ENCODE data around the gene TNFAIP8L3.
"Not testable (repeated sequence)": the region's sequence is repeated elsewhere in the genome, so short reads cannot be mapped to it uniquely, and the experiment has no call there.

TNFAIP8L3 gene

DNA sequence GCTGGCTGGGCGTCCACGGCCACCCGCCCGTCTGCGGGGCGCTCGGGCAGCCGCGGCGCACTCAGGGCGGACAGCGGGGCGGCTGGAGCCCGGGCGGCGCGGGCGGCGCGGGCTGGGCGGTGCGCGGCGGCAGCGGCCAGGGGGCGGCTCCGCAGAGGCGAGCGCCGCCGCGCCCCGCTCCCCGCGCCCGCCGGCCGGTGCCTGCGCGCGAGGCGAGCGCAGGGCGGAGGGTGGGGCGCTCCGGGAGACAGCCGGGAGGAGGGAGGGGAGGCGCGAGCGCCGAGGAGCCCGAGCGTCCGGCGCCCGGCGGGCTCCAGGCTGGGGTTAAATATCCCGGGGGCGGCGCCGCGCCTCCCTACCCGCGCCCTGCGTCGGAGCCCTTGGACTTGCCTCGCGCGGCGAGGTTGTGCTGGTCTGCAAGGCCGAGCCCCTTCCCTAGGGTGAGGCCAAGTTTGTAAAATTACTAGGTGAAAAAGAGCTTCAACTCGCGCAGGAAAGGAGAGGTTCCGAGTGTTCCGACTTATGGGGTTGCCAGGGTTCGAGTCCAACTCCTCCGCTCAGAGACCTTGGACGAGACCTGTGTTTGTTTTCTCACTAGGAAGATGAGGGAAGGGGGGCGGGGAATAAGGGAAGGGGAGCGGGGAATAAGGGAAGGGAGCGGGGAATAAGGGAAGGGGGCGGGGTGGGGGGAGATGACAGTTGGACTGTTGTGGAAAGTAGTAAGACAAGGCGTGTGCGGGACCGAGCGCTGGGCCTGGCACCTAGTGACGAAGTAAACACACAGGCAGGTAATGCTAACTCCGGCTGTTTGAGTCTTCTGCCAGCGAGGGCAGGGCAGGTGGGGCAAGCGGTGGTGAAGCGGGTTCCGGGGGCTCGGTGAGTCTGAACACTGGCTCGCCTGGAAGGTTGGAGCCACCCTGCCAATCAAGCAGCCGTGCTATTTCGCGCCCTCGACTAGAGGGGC lies at the start of gene TNFAIP8L3:
Gene TNFAIP8L3 (minus strand): TSS at position 301 of the 964 bp plus-strand sequence. CDS start 311 bp downstream, outside the sequence.
- DNase-seq: no peak

DNA sequence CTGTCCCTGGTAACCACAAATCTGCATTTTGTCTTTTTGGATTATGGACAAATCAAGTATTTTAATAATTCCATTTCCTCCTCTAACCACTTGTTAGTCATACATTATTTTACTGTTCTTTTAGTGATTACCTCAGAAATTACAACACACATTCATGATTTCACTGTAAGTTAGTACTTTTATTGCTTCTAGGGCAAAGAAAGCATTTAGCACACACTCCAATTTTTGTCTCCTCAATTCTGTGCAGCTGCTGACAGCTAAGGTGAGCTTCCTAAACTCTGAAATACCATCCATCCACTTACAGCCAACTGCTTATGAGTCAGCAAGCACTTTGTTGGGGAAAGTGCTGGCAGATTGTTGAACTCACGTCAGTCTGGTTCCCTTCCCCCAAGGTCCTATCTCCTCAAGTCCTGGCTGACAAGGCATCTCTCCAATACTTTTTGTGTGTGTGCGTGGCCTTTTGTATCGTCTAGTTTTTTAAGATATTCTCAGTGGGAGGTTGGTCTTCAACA lies 49.4 kb upstream of the TNFAIP8L3 start:
- DNase-seq: no peak

GRCh38 chr15:51140347-51140746 lies 45.6 kb upstream of the TNFAIP8L3 start:
- not testable (repeated sequence) for DNase-seq

GRCh38 chr15:51139091-51139490 lies 44.4 kb upstream of the TNFAIP8L3 start:
- DNase-seq: no peak

DNA sequence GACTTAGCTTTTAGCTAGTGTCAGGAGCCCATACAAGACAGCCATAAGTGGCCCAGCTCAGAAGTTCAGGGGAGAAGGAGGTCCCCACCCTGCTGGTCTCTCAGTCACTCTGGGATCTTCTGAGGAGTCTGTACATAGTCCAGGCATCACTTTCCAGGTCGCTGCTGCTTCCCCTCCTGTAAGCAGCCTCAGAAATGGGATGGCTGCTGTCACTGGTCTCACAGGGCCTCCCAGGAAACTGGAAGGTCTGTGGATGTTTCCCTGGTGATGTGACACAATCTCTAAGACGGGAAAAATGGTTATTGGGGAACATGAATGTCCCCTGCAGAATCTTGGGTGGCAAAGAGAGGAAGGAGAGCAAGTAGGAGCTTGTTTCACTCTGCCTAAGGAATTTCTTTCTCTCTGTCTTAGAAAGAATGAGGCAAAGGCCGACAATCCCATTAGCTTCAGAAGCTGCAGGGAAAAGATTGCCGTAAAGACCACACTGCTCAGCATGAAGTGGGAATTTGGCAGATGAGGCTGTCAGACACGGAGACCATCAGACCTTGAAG lies 43.2 kb upstream of the TNFAIP8L3 start:
- DNase-seq: no peak

DNA sequence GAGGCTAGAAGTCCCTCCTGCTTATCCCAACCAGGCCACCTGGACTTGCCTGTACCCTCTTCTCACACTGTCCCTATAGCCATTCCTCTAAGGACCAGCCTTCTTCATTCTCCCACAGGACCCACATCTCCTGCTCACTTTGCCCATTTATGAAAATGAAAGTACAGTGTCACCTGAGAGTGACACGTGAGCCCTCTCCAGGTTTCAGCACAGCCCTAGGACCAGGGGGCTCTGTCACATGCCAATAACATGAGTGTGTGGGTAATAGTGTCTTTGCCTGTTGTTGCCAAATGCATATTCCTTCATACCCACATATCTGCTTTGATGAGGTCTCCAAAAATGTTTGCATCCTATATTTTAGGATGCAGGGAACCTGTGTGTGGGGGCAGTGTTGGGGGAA lies 42.3 kb upstream of the TNFAIP8L3 start:
- no peak for DNase-seq

- DNase-seq: no peak
These were observed 40.6 kb upstream of the TNFAIP8L3 start for GRCh38 chr15:51135276-51135675.

DNA sequence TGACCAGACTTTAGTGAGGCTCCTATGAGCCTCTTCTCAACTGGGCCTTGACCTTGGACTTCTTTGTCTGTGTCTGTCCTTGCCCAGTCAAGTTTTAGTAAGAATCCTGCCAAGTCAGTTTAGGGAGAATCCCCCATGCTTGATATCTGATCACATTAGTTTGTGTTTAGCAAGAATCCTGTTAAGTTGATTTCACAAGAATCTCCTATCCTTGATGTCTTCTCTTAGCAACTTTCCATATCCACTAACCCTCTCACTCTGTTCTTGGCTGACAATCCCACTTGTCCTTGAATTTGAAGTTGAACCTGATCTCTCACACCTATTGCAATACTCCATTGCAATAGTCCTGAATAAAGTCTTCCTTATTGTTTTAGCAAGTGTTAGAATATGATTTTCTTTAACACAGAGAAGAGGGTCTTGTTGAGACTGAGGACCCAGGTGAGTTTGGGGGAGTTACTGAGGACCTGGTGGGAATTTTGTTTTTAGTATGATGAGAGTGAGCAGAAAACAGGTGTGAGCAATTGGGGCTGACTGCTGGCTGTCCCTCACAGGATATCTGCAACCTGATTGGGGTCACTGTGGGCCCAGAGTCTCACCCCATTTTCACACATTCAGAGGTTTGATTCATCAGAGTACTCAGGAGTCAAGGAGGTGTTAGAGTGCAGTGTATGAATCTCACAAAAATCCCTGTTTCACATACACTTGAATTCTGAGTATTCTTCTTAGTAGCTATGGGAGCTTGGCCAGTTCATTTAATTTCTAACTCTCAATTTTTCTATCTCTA lies 39.9 kb upstream of the TNFAIP8L3 start:
- no peak for DNase-seq

DNA sequence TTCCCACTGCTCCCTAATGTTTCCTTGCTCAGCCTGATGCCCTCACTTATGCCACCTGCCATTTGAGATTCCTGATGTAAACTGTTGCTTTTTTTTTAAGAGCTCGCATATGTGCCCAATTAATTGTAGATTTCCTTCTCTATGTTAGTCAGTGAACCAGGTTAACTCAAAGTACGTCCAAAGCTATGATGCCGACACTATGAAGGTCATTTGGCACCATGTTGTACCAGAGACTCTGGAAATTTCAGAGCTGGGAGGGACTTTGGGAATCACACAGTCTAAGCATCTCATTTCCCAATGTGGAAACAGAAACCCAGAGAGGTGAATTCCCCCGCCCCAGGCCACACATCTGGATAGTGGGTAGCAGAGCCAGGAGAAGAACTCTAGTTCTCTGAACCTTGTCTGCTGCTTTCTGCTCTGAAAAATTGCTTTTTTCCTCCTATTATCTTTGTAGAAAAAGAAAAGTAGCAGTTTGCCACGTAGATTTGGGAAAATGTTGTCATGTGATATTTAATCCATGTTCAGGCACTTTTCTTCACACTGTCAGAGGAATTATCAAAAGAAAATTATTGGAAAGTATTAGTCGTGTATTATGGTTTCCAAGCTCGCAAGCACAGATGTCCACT lies 38.5 kb upstream of the TNFAIP8L3 start:
- DNase-seq: no peak

DNA sequence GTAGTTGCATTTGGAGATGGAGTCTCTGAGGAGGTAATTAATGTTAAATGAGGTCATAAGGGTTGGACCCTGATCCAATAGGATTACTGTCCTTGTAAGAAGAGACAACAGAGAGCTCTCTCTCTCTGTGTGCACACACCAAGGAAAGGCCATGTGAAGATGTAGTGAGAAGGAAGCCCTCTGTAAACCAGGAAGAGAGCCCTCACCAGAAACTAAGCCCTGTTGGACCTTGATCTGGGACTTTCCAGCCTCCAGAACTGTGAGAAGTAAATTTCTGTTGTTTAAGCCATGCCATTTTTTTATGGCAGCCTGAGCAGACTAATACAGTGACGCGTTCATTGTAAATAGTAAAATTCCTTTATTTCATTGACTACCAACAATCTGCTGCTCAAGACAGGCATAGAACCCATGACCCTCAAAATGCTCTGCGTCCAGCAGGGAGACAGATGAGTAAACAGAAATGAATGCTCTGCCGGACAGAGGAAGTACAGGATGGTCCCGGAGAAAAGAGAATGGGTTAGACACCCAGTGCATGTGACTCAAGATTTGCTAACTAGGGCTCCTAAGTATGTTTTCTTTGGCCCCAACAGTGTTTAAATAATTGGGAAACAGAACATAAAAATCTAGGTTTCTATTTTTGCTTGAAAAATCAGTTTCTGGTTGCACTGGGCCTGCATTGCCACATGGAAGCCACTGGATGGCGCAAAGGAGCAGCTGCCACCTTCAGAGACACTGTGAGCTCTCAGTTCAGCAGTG lies 37.9 kb upstream of the TNFAIP8L3 start:
- no peak for DNase-seq

DNA sequence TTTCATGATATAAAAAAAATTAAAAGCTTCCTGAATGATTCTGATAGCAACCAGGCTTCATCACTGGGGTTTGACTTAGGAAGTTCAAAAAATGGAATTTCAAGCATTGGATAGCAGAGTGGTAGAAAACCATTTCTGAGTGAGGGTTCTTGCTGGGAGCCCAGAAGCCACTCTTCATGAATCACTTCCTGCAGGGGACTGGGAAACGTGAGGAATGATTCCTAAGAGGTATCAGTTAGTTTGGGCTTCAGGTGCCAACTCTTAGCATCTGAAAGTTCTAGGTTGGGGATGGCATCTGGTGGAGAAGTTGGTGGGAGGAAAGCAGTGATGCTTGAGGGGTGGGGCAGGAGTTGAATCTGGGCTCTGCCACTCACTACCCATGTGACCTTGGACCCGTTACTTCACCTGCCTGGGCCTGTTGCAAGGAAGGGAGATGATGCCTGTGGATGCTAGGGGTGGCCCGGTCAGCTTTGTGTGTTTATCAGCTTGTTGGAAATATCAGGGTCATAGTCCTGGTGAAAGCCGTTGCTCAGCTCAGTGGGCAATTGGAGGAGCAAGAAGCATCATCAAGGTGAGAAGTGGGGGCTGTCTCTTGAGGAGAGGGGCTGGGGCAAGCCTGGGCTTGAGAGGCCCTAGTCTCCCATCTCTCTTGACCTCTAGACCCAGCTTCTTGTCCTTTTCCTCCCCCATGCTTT lies 37.0 kb upstream of the TNFAIP8L3 start:
- DNase-seq: no peak

DNA sequence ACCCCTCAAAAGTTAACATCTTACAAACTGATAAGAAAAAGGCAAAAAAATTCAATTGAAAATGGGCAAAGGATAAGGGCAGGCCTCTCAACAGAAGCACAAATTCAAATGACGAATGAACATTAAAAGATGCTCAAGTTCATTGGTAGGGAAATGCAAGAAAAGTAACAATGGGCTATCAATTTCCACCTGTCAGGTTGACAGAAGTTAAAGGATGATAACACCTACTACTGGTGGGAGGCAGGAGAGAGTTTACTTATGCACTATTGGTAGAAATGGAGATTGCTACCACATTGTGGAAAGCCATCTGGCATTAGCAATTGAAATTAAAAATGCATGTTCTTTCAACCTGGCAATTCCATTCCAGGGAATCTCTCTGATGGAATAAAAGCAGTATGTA lies 35.6 kb upstream of the TNFAIP8L3 start:
- DNase-seq: no peak

GRCh38 chr15:51129535-51130188 lies 35.0 kb upstream of the TNFAIP8L3 start:
- no peak for DNase-seq

GRCh38 chr15:51128701-51129100 lies 34.0 kb upstream of the TNFAIP8L3 start:
- no peak for DNase-seq

DNA sequence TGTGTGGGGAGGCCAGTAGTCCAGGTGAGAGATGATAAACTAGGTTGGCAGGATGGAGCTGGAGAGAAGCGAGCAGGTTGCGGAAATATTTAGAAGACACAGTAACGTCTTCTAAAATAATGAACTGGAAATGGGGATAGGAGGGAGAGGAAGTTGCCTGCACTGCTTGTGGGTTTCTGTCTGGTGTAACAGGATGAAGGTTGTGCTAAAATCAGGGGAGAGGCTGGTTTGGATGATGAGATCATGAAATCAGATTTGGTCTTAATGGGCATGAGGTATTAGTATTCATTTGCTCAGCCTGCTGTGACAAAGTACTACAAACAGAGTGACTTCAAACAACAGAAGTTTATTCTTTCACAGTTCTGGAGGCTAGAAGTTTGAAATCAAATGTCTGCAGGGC lies 32.1 kb upstream of the TNFAIP8L3 start:
- no peak for DNase-seq

GRCh38 chr15:51123002-51123401 lies 28.3 kb upstream of the TNFAIP8L3 start:
- DNase-seq: not testable (repeated sequence)

- no peak for DNase-seq
These were observed 27.0 kb upstream of the TNFAIP8L3 start for GRCh38 chr15:51121631-51122225.

- DNase-seq: no peak
These were observed 26.4 kb upstream of the TNFAIP8L3 start for GRCh38 chr15:51121118-51121517.

DNA sequence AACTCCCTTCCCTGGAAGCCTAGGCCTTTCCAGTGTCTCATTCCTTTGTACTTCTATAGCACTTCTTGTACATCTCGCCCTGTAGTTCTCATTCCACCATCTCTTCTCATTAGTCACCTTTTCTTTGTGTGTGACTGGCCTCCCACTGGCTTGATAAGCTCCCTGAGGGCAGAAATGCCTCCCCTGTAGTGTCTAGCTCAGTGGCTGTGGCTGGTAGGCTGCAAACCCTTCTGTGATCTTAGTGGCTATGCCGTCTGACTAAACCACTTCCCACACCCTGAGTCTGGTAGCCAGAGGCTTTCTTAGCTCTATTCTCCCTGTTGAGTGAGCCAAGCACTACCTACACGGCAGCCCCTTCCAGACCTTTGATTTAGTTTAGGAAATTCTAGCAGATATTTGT lies 24.4 kb upstream of the TNFAIP8L3 start:
- no peak for DNase-seq

GRCh38 chr15:51117270-51117669 lies 22.6 kb upstream of the TNFAIP8L3 start:
- no peak for DNase-seq
